CD4-positive, alpha-beta T cell treated with Interferon gamma for 1 hour (primary cell): ENCODE measurements around the gene ZFTA.
A peak's percentile ranks its signal among the peaks of the same experiment; 100 is the strongest.

Experiments
- DNase-seq: peaks from one replicate; pipeline ENCODE4 v3.0.0-alpha.2; 2020

Gene ZFTA

DNA sequence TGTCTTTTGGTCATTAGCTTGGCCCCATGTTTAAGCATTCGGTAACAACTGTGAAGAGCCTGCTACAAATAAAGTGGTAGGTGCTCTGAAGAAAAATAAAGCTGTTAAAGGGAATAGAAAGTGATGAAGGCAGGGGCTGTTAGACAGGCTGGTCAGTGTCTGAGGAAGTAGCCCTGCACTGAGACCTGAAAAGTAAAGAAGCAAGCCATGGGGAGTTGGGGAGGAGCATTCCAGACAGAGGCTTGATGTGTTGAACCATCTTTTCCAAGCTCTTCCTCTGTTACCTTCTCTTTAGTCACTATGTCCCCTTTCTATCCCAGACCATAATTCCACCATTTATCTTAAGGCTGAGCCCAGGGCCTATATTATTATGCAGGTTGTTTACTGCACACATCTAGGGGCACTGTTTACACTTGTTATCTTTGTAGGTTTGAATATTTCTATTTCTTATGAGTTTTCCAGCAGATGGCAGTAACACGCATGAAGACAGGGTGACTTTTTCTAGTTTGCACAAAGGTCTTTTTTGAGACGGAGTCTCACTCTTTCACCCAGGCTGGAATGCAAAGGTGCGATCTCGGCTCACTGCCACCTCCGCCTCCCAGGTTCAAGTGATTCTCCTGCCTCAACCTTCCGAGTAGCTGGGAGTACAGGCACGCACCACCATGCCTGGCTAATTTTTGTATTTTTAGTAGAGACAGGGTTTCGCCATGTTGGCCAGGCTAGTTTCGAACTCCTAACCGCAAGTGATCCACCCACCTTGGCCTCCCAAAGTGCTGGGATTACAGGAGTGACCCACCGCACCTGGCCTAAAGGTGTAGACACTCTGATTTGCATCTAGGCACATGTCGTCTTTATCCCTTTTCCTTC lies 23.0 kb downstream of the ZFTA start:
- no peak for DNase-seq

GRCh38 chr11:63738720-63739360 lies 29.7 kb downstream of the ZFTA start:
- peak; percentile 29 for DNase-seq

DNA sequence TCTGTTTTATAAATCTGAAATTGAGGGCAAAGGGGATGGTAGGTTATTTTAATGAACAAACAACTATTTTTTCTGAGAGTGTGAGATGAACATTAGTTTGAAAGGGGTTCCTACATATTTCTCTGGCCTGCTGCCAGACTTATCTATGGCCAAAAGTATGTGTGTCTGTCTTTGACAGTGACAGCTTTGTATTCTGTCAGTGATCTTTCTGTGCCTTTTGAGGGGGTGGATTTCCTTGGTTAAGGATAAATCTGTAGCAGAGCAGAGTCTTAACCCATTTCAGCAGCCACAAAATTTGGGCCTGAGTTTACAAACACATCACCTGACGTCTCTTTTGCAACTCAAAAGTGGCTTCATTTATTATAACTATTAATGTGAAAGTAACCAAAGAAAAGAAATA lies 30.9 kb downstream of the ZFTA start:
- DNase-seq = no peak

GRCh38 chr11:63736864-63737263 lies 31.7 kb downstream of the ZFTA start:
- DNase-seq = no peak

GRCh38 chr11:63729326-63729725 lies 39.2 kb downstream of the ZFTA start:
- no peak for DNase-seq

GRCh38 chr11:63720611-63721010 lies 48.0 kb downstream of the ZFTA start:
- no peak for DNase-seq

- DNase-seq = no peak
These were observed 48.6 kb downstream of the ZFTA start for GRCh38 chr11:63719987-63720386.

DNA sequence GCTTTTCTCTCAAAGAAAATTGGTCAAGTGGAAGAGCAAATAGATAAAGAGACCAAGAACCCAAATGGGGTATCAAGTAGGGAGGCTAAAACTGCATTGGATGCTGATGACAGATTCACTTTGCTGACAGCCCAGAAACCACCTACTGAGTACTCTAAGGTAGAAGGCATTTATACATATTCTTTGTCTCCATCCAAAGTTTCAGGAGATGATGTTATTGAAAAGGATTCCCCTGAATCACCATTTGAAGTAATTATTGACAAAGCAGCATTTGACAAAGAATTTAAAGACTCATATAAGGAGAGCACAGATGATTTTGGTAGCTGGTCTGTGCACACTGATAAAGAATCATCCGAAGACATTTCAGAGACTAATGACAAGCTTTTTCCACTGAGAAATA lies 49.6 kb downstream of the ZFTA start:
- no peak for DNase-seq
